K562 (cell line): ENCODE measurements around the gene PRRT1. TPM values are rescaled to one million over a fixed set of nuclear protein-coding genes. Genes with fewer than 3 reads are reported as not detected.
A peak's percentile ranks its signal among the peaks of the same experiment; 100 is the strongest.

Source experiments
- ATAC-seq: fragments of 200-7000 bp; cut with Tn5 transposase; 3 replicates; pipeline ENCODE4 v1.9.1; 2020; ENCODE audit warnings: moderate library complexity
- BruUV-seq: library from RNA; stranded (reverse); fragments of 400-500 nt; replicated peaks from 2 replicates; lab custom pipeline; 2021; lab: Mats Ljungman, UMichigan
- CTCF ChIA-PET: fragments of 300-600 bp; formaldehyde crosslinking; extraction: SDS; loops from one replicate; lab custom pipeline; 2021; ENCODE audit warnings: low intra/inter-chr PET ratio; lab: Yijun Ruan, JAX
- POLR2A ChIA-PET: fragments of 300-600, 350-650 bp; sonication (Branson Sonifier 250); formaldehyde crosslinking; extraction: SDS; loops from one replicate; lab custom pipeline; 2021; ENCODE audit warnings: antibody characterized with exemption, inconsistent platforms; lab: Yijun Ruan, JAX
- DNase-seq, 4 experiments: peaks; one replicate each; pipeline versions ENCODE4 v3.0.0 to v3.0.0-alpha.2; 2011 to 2018; ENCODE audit warnings: low spot score in 3 of 4, mixed read lengths in 3 of 4; ENCODE audit errors: extremely low read depth in 1 of 4
- FAIRE-seq: peaks from 2 replicates; lab custom pipeline; 2011; peaks lifted over from hg19 to GRCh38; lab: Jason Lieb, UNC
- H2AFZ ChIP-seq: 2 replicates; pipeline ENCODE4 v1.6.0; 2011; ENCODE audit warnings: low read depth, low read length, control low read depth, inconsistent platforms
- H3K27ac ChIP-seq: fragments of 200-600 bp; 3 replicates; pipeline ENCODE4 v1.8.0; 2011; ENCODE audit warnings: low read depth, mild to moderate bottlenecking, control low read depth, inconsistent platforms, low read length, moderate library complexity, mixed read lengths; ENCODE audit errors: extremely low read depth
- H3K27me3 ChIP-seq, 2 experiments: fragments of 300-600 bp in 1 of 2; 2 replicates in 1 of 2; 3 replicates in 1 of 2; pipeline versions ENCODE4 v1.6.0 to v1.8.0; 2011; ENCODE audit warnings: inconsistent platforms in 2 of 2, low read length in 2 of 2, mild to moderate bottlenecking in 1 of 2, mixed read lengths in 1 of 2, moderate library complexity in 1 of 2; ENCODE audit not compliant: control insufficient read depth in 2 of 2, insufficient read depth in 2 of 2
- H3K36me3 ChIP-seq: fragments of 300-600 bp; 3 replicates; pipeline ENCODE4 v1.8.0; 2011; ENCODE audit warnings: mild to moderate bottlenecking, low read length, inconsistent platforms; ENCODE audit not compliant: control insufficient read depth, insufficient read depth
- H3K4me1 ChIP-seq, 2 experiments: fragments of 200-600 bp in 1 of 2; replicated peaks in 1 of 2; 2 replicates in 1 of 2; 3 replicates in 1 of 2; pipeline versions ENCODE4 v1.5.1 to v1.8.0; 2011; ENCODE audit warnings: inconsistent platforms in 2 of 2, low read length in 2 of 2, mild to moderate bottlenecking in 1 of 2, mixed read lengths in 1 of 2, moderate library complexity in 1 of 2; ENCODE audit not compliant: control insufficient read depth in 2 of 2, insufficient read depth in 2 of 2
- H3K4me2 ChIP-seq: 2 replicates; pipeline ENCODE4 v1.6.1; 2011; ENCODE audit warnings: low read length, control low read depth, inconsistent platforms, mixed read lengths; ENCODE audit not compliant: insufficient read depth
- H3K4me3 ChIP-seq: fragments of 200-600 bp; sonication (generic), shearing (Covaris generic); 2 replicates; pipeline ENCODE4 v1.5.1; 2016; ENCODE audit warnings: control low read depth, inconsistent platforms
- H3K79me2 ChIP-seq: fragments of 200-600 bp; 3 replicates; pipeline ENCODE4 v1.8.0; 2011; ENCODE audit warnings: low read length, inconsistent platforms; ENCODE audit not compliant: control insufficient read depth, insufficient read depth
- H3K9ac ChIP-seq, 2 experiments: 2 replicates each; pipeline versions ENCODE4 v1.6.0 to v1.6.1; 2011; ENCODE audit warnings: low read depth in 2 of 2, low read length in 2 of 2, control low read depth in 1 of 2, inconsistent platforms in 1 of 2, mild to moderate bottlenecking in 1 of 2, mixed read lengths in 1 of 2; ENCODE audit not compliant: insufficient read depth in 1 of 2
- H3K9me1 ChIP-seq: one replicate; pipeline ENCODE4 v1.6.0; 2011; ENCODE audit warnings: inconsistent platforms, mild to moderate bottlenecking, low read length, moderate library complexity; ENCODE audit not compliant: control insufficient read depth, insufficient read depth
- H3K9me3 ChIP-seq: replicated peaks from 2 replicates; pipeline ENCODE4 v1.5.1; 2011; ENCODE audit warnings: low read depth, low read length, inconsistent platforms; ENCODE audit not compliant: control insufficient read depth, insufficient read depth
- H4K20me1 ChIP-seq: replicated peaks from 2 replicates; pipeline ENCODE4 v1.6.1; 2011; ENCODE audit warnings: low read length, inconsistent platforms, mixed read lengths; ENCODE audit not compliant: control insufficient read depth, insufficient read depth
- FUS ChIP-seq: fragments of 200-400 bp; formaldehyde crosslinking; optimal IDR thresholded peaks from 2 replicates; pipeline ENCODE3; 2017; ENCODE audit warnings: low read depth, low read length
- NFRKB ChIP-seq: fragments of 450-650 bp; IDR thresholded peaks from 2 replicates; pipeline ENCODE4 v1.6.1; 2016; ENCODE audit warnings: low read depth
- POLR2G ChIP-seq: fragments of 200-400 bp; formaldehyde crosslinking; IDR thresholded peaks from 2 replicates; pipeline ENCODE4 v1.6.1; 2017; ENCODE audit warnings: low read depth, mild to moderate bottlenecking, antibody characterized with exemption, low read length, moderate library complexity
- RBFOX2 ChIP-seq: fragments of 200-400 bp; formaldehyde crosslinking; IDR thresholded peaks from 2 replicates; pipeline ENCODE4 v1.6.1; 2017; ENCODE audit warnings: low read depth, mild to moderate bottlenecking, low read length, moderate library complexity
- ZNF707 ChIP-seq: fragments of 250-450 bp; sonication (Bioruptor Pico); conservative IDR thresholded peaks from 2 replicates; pipeline ENCODE4 v1.8.0; 2022; ENCODE audit warnings: inconsistent platforms, mild to moderate bottlenecking, moderate library complexity
- WGBS: fragments of 100-300 bp; shearing (Covaris generic); methylation state at CpG from one replicate; pipeline ENCODE4 v1.1.6; 2016; ENCODE audit warnings: low coverage, mixed read lengths; ENCODE audit not compliant: insufficient coverage; ENCODE audit errors: missing lambda C conversion rate; 5-methylcytosine and 5-hydroxymethylcytosine counted together
- in situ Hi-C: fragments of 300-500 bp; cut with MboI; formaldehyde crosslinking; loops from 4 replicates; pipeline ENCODE4 v1.15.0; 2018; ENCODE audit warnings: inconsistent platforms, mixed read lengths
- intact Hi-C: fragments of 100-400 bp; cut with micrococcal nuclease; formaldehyde crosslinking; loops from 2 replicates; pipeline ENCODE4 v1.14.2; 2022
- polyA plus RNA-seq, 8 experiments: library from polyadenylated mRNA; depleted of rRNA in 4 of 8; stranded (reverse) in 5 of 8; unstranded in 3 of 8; fragments of >200 nt; fragmentation: Nextera tagmentation in 2 of 8; fragmentation: Illumina TruSeq in 1 of 8; extraction: Ambion mirVana in 2 of 8; extraction: Trizol in 1 of 8; gene quantifications; 2 replicates each; pipeline versions ENCODE4 v1.2.1 to v1.2.3, GENCODE V29; 2011 to 2014; ENCODE audit warnings: inconsistent platforms in 1 of 8, missing spikeins in 1 of 8
- total RNA-seq, 7 experiments: library from RNA; depleted of rRNA in 6 of 7; stranded (reverse); fragments of >200 nt in 6 of 7; fragmentation: Illumina TruSeq in 2 of 7; extraction: Trizol in 2 of 7; gene quantifications; 2 replicates each; pipeline versions ENCODE4 v1.2.1 to v1.2.3, GENCODE V29; 2011 to 2021; ENCODE audit warnings: low replicate concordance in 1 of 7
- TF ChIP-seq, protein P1 (sequence below), 3 experiments: fragments of 200-800 bp in 1 of 3; sonication (Bioruptor generic) in 1 of 3; sonication (generic) in 1 of 3; formaldehyde crosslinking in 1 of 3; IDR thresholded peaks; 2 replicates each; pipeline versions ENCODE4 v1.6.1 to v1.8.0; 2016 to 2022; ENCODE audit warnings: mild to moderate bottlenecking in 2 of 3, missing compliant biosample characterization in 2 of 3, missing genetic modification characterization in 2 of 3, missing genetic modification reagents in 1 of 3
- TF ChIP-seq, protein P2 (sequence below): fragments of 450-650 bp; IDR thresholded peaks from 2 replicates; pipeline ENCODE4 v1.6.1; 2017; ENCODE audit warnings: antibody characterized with exemption, mild to moderate bottlenecking
- TF ChIP-seq, protein P3 (sequence below): fragments of 450-650 bp; conservative IDR thresholded peaks from 2 replicates; pipeline ENCODE4 v1.6.1; 2016; ENCODE audit warnings: missing genetic modification characterization, low read depth, mild to moderate bottlenecking, control low read depth, missing compliant biosample characterization
- TF ChIP-seq, protein P4 (sequence below): fragments of 450-650 bp; IDR thresholded peaks from 2 replicates; pipeline ENCODE4 v1.6.1; 2017; ENCODE audit warnings: antibody characterized with exemption

The PRRT1 gene
- total and polyA plus RNA-seq, 9 of the 15 experiments (the other 6 are each of a cell fraction or from before 2014, with no cell fraction given) = 0.14 to 3.5 (median 0.41) TPM

DNA sequence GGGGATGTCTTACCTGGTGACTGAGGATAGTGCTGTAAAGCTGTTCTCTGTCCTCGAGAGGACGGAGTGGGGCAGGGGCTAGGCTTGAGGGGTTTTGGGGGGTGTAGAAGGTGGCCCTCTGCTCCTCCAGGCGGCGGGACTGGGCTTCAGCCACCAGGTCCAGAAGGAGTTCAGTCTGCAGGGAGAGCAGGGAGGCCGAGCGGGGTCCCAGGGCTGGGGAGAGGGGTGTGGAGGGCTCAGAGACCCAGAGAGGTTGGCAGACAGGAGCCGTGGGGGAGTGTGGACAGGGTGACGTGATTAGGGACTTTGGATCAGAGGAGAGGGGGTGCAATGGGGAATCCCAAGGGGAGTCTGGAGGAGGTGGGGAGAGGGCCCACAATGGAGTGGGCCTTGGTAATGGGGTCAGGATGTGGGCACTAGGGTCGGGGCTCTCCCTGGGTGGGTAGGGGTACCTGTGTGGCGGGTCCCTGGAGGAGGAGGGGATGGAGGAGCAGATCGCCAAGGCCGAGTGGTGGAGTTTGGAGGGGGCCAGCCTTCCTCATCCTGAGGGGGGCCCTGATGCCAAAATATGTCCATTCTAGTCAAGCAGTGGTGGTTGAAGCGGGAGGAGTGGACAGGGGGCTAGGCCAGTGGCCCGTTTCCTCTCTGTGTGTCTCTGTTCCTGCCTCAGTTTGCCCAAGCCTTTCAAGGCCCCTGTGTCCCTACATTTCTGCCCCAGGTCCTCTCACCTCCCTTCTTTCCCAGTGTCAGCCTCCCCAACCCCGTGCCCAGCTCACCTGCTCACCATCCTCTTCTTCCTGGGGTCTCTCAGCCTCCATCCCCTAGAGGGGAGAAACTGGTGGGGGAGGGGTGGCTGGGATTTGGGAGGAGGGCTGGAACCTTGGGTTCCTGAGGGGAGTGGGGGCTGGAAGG, 40.2 kb upstream of the PRRT1 start:
- Histone ChIP-seq H3K4me3 (peak overlapping the region; percentile 79), H4K20me1 (no peaks in the 10 kb centered on the region), H3K27ac (peak overlapping the region; percentile 93), H3K4me1 (peaks cover 70 to 77% of the 10 kb centered on the region in 2 experiments), H3K9ac (peak overlapping the region; percentile 85 to 93), H3K36me3 (peaks cover 21% of the 10 kb centered on the region; the same call in 2 of the 3 replicates), H2AFZ (peak overlapping the region; percentile 57; the same call in 1 of the 2 replicates), H3K9me3 (no peaks in the 10 kb centered on the region), H3K79me2 (peaks cover 64% of the 10 kb centered on the region), H3K9me1 (no peaks in the 10 kb centered on the region), H3K27me3 (no peaks in the 10 kb centered on the region), H3K4me2 (peak overlapping the region; percentile 96)
- in situ Hi-C loops = no loop called here
- ChIA-PET POLR2A (interaction anchor here (0.6 to 1.9 kb wide), 9 partner anchors 9 to 630 kb away, joined by 3 to 7 read pairs (median 3); partner anchors contain the start of genes BAG6 and FKBPL), CTCF (no interaction called here)
- ATAC-seq (no peak), FAIRE-seq (no peak), DNase-seq (no peak)
- intact Hi-C loops = loop anchor here (10.0 kb wide), 1 partner anchor 287 kb away; the partner anchor contains the start of gene ZBTB12
- no TSS peak for BruUV-seq
- 55% methylated on average over 15 of the region's 15 CpGs for WGBS
- TF ChIP-seq NFRKB (peak; percentile 84; the same call in 1 of the 2 replicates), FUS (no peak), ZNF707 (CRISPR knock-in tag) (no peak), POLR2G (peak; percentile 51), RBFOX2 (peak; percentile 62)
- TF ChIP-seq, protein P1, sequence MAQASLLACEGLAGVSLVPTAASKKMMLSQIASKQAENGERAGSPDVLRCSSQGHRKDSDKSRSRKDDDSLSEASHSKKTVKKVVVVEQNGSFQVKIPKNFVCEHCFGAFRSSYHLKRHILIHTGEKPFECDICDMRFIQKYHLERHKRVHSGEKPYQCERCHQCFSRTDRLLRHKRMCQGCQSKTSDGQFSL (CRISPR knock-in tag; IDR thresholded peaks at IDR 0.05) = peak; percentile 38; the same call in 1 of the 2 replicates
- TF ChIP-seq, protein P1 (tag; IDR thresholded peaks at IDR 0.05) = no peak; a peak in 1 of 4 replicates
- TF ChIP-seq, protein P2, sequence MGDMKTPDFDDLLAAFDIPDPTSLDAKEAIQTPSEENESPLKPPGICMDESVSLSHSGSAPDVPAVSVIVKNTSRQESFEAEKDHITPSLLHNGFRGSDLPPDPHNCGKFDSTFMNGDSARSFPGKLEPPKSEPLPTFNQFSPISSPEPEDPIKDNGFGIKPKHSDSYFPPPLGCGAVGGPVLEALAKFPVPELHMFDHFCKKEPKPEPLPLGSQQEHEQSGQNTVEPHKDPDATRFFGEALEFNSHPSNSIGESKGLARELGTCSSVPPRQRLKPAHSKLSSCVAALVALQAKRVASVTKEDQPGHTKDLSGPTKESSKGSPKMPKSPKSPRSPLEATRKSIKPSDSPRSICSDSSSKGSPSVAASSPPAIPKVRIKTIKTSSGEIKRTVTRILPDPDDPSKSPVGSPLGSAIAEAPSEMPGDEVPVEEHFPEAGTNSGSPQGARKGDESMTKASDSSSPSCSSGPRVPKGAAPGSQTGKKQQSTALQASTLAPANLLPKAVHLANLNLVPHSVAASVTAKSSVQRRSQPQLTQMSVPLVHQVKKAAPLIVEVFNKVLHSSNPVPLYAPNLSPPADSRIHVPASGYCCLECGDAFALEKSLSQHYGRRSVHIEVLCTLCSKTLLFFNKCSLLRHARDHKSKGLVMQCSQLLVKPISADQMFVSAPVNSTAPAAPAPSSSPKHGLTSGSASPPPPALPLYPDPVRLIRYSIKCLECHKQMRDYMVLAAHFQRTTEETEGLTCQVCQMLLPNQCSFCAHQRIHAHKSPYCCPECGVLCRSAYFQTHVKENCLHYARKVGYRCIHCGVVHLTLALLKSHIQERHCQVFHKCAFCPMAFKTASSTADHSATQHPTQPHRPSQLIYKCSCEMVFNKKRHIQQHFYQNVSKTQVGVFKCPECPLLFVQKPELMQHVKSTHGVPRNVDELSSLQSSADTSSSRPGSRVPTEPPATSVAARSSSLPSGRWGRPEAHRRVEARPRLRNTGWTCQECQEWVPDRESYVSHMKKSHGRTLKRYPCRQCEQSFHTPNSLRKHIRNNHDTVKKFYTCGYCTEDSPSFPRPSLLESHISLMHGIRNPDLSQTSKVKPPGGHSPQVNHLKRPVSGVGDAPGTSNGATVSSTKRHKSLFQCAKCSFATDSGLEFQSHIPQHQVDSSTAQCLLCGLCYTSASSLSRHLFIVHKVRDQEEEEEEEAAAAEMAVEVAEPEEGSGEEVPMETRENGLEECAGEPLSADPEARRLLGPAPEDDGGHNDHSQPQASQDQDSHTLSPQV = 0 out of 2 replicates have a peak, but pooled peaks have one; percentile 13
- TF ChIP-seq, protein P3, sequence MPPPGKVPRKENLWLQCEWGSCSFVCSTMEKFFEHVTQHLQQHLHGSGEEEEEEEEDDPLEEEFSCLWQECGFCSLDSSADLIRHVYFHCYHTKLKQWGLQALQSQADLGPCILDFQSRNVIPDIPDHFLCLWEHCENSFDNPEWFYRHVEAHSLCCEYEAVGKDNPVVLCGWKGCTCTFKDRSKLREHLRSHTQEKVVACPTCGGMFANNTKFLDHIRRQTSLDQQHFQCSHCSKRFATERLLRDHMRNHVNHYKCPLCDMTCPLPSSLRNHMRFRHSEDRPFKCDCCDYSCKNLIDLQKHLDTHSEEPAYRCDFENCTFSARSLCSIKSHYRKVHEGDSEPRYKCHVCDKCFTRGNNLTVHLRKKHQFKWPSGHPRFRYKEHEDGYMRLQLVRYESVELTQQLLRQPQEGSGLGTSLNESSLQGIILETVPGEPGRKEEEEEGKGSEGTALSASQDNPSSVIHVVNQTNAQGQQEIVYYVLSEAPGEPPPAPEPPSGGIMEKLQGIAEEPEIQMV (tag) = 0 out of 2 replicates have a peak, but pooled peaks have one; percentile 20
- TF ChIP-seq, protein P4, sequence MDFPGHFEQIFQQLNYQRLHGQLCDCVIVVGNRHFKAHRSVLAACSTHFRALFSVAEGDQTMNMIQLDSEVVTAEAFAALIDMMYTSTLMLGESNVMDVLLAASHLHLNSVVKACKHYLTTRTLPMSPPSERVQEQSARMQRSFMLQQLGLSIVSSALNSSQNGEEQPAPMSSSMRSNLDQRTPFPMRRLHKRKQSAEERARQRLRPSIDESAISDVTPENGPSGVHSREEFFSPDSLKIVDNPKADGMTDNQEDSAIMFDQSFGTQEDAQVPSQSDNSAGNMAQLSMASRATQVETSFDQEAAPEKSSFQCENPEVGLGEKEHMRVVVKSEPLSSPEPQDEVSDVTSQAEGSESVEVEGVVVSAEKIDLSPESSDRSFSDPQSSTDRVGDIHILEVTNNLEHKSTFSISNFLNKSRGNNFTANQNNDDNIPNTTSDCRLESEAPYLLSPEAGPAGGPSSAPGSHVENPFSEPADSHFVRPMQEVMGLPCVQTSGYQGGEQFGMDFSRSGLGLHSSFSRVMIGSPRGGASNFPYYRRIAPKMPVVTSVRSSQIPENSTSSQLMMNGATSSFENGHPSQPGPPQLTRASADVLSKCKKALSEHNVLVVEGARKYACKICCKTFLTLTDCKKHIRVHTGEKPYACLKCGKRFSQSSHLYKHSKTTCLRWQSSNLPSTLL = no peak
